WTC11 (cell line): ENCODE data around the gene FGF16.

ENCODE experiments used
- CTCF ChIP-seq: fragments of 200-600 bp; IDR thresholded peaks from 2 replicates; pipeline ENCODE4 v1.8.0; 2022; ENCODE audit warnings: antibody characterized with exemption
- ESRRA ChIP-seq: sonication (generic); formaldehyde crosslinking; IDR thresholded peaks from 2 replicates; pipeline ENCODE4 v1.8.1; 2022; ENCODE audit warnings: mild to moderate bottlenecking, missing genetic modification reagents, borderline replicate concordance
- JUN ChIP-seq: sonication (generic); formaldehyde crosslinking; IDR thresholded peaks from 2 replicates; pipeline ENCODE4 v1.8.0; 2023; ENCODE audit warnings: mild to moderate bottlenecking, missing genetic modification reagents
- MAX ChIP-seq: sonication (generic); formaldehyde crosslinking; IDR thresholded peaks from 2 replicates; pipeline ENCODE4 v1.8.0; 2022; ENCODE audit warnings: mild to moderate bottlenecking, missing genetic modification reagents
- NFYB ChIP-seq: sonication (generic); formaldehyde crosslinking; conservative IDR thresholded peaks from 2 replicates; pipeline ENCODE4 v1.8.0; 2022; ENCODE audit warnings: low read depth, missing genetic modification reagents
- NR3C1 ChIP-seq: sonication (generic); formaldehyde crosslinking; conservative IDR thresholded peaks from 2 replicates; pipeline ENCODE4 v1.8.1; 2023; ENCODE audit warnings: low read depth, mild to moderate bottlenecking, missing genetic modification reagents
- SP1 ChIP-seq: sonication (generic); formaldehyde crosslinking; conservative IDR thresholded peaks from 2 replicates; pipeline ENCODE4 v1.8.1; 2022; ENCODE audit warnings: missing genetic modification reagents
- USF2 ChIP-seq: sonication (generic); formaldehyde crosslinking; IDR thresholded peaks from 2 replicates; pipeline ENCODE4 v1.8.1; 2023; ENCODE audit warnings: mild to moderate bottlenecking, missing genetic modification reagents, moderate library complexity
- ZBTB43 ChIP-seq: sonication (generic); formaldehyde crosslinking; IDR thresholded peaks from 2 replicates; pipeline ENCODE4 v1.8.1; 2023; ENCODE audit warnings: mild to moderate bottlenecking, missing genetic modification reagents
- ZNF317 ChIP-seq: sonication (generic); formaldehyde crosslinking; IDR thresholded peaks from 2 replicates; pipeline ENCODE4 v1.8.1; 2023; ENCODE audit warnings: low read depth, mild to moderate bottlenecking, moderate library complexity, missing genetic modification reagents, borderline replicate concordance

GRCh38 chrX:77404419-77404818 is 42.8 kb upstream of the FGF16 start:
- TF ChIP-seq MAX = no peak
- no peak for TF ChIP-seq CTCF
- no peak for TF ChIP-seq JUN (CRISPR knock-in tag)
- TF ChIP-seq NR3C1 (CRISPR knock-in tag) = no peak
- TF ChIP-seq ZNF317 (CRISPR knock-in tag) = no peak
- TF ChIP-seq USF2 (CRISPR knock-in tag) = no peak
- TF ChIP-seq ZBTB43 = no peak
- TF ChIP-seq ESRRA = no peak
- no peak for TF ChIP-seq NFYB (CRISPR knock-in tag)
- no peak for TF ChIP-seq SP1
